WTC11 (cell line): Measurements from ENCODE around the gene ATP5F1D.

Source experiments
- ETV6 ChIP-seq: sonication (generic); formaldehyde crosslinking; IDR thresholded peaks from 2 replicates; pipeline ENCODE4 v1.8.1; 2022; ENCODE audit warnings: mild to moderate bottlenecking, missing genetic modification reagents
- TF ChIP-seq, protein P1 (sequence below): fragments of 200-600 bp; IDR thresholded peaks from 2 replicates; pipeline ENCODE4 v1.8.0; 2022; ENCODE audit warnings: antibody characterized with exemption
- TF ChIP-seq, protein P2 (sequence below): sonication (generic); formaldehyde crosslinking; conservative IDR thresholded peaks from 2 replicates; pipeline ENCODE4 v1.8.1; 2023; ENCODE audit warnings: mild to moderate bottlenecking, low read depth, missing genetic modification reagents, moderate library complexity

- TF ChIP-seq, protein P1, sequence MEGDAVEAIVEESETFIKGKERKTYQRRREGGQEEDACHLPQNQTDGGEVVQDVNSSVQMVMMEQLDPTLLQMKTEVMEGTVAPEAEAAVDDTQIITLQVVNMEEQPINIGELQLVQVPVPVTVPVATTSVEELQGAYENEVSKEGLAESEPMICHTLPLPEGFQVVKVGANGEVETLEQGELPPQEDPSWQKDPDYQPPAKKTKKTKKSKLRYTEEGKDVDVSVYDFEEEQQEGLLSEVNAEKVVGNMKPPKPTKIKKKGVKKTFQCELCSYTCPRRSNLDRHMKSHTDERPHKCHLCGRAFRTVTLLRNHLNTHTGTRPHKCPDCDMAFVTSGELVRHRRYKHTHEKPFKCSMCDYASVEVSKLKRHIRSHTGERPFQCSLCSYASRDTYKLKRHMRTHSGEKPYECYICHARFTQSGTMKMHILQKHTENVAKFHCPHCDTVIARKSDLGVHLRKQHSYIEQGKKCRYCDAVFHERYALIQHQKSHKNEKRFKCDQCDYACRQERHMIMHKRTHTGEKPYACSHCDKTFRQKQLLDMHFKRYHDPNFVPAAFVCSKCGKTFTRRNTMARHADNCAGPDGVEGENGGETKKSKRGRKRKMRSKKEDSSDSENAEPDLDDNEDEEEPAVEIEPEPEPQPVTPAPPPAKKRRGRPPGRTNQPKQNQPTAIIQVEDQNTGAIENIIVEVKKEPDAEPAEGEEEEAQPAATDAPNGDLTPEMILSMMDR, result no peak
- TF ChIP-seq, protein P2, sequence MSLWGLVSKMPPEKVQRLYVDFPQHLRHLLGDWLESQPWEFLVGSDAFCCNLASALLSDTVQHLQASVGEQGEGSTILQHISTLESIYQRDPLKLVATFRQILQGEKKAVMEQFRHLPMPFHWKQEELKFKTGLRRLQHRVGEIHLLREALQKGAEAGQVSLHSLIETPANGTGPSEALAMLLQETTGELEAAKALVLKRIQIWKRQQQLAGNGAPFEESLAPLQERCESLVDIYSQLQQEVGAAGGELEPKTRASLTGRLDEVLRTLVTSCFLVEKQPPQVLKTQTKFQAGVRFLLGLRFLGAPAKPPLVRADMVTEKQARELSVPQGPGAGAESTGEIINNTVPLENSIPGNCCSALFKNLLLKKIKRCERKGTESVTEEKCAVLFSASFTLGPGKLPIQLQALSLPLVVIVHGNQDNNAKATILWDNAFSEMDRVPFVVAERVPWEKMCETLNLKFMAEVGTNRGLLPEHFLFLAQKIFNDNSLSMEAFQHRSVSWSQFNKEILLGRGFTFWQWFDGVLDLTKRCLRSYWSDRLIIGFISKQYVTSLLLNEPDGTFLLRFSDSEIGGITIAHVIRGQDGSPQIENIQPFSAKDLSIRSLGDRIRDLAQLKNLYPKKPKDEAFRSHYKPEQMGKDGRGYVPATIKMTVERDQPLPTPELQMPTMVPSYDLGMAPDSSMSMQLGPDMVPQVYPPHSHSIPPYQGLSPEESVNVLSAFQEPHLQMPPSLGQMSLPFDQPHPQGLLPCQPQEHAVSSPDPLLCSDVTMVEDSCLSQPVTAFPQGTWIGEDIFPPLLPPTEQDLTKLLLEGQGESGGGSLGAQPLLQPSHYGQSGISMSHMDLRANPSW (CRISPR knock-in tag), result no peak
- no peak for TF ChIP-seq ETV6 (CRISPR knock-in tag)
These were observed 39.4 kb downstream of the ATP5F1D start for GRCh38 chr19:1280636-1281568.
